B cell (primary cell): ENCODE results near the gene SH3TC1. TPM values are rescaled to one million over a fixed set of nuclear protein-coding genes. Genes with fewer than 3 reads are reported as not detected.

Source experiments
- ATAC-seq: fragments of 200-7000 bp; cut with Tn5 transposase; one replicate; pipeline ENCODE4 v1.10.0; 2021; ENCODE audit warnings: low read depth, mild to moderate bottlenecking, moderate number of reproducible peaks, moderate library complexity
- CTCF ChIA-PET: fragments of 350-600 bp; sonication (Branson Sonifier 250); formaldehyde crosslinking; loops from one replicate; lab custom pipeline; 2021; ENCODE audit warnings: antibody characterized with exemption, inconsistent platforms; lab: Charles Lee
- POLR2A ChIA-PET: fragments of 350-600 bp; sonication (Branson Sonifier 250); formaldehyde crosslinking; loops from one replicate; lab custom pipeline; 2021; ENCODE audit warnings: antibody characterized with exemption; lab: Charles Lee
- DNase-seq: peaks from one replicate; pipeline ENCODE4 v3.0.0; 2013
- H2AFZ ChIP-seq: 2 replicates; pipeline ENCODE4 v1.6.1; 2012; ENCODE audit warnings: mild to moderate bottlenecking, low read depth, low read length; ENCODE audit not compliant: insufficient read depth, poor library complexity, severe bottlenecking
- H3K27ac ChIP-seq, 2 donors: 1 replicate in 1 of 2; 2 replicates in 1 of 2; pipeline ENCODE4 v1.5.1; 2012 to 2013; ENCODE audit warnings: low read length in 2 of 2, mild to moderate bottlenecking in 2 of 2, moderate library complexity in 1 of 2
- H3K27me3 ChIP-seq, 4 experiments: fragments of 200-600 bp in 1 of 4; sonication (generic) in 1 of 4; replicated peaks in 1 of 4; 1 replicate in 2 of 4; 2 replicates in 2 of 4; pipeline versions ENCODE4 v1.6.1 to v1.7.0; 2013 to 2016; ENCODE audit warnings: low read length in 3 of 4, mild to moderate bottlenecking in 2 of 4, mixed read lengths in 1 of 4, moderate library complexity in 1 of 4; ENCODE audit not compliant: insufficient read depth in 4 of 4, control insufficient read depth in 3 of 4; ENCODE audit errors: control extremely low read depth in 1 of 4
- H3K36me3 ChIP-seq, 2 experiments: replicated peaks in 1 of 2; 1 replicate in 1 of 2; 2 replicates in 1 of 2; pipeline versions ENCODE4 v1.6.1 to v1.7.1; 2013; ENCODE audit warnings: low read length in 1 of 2; ENCODE audit not compliant: insufficient read depth in 2 of 2, control insufficient read depth in 1 of 2; ENCODE audit errors: control extremely low read depth in 1 of 2, extremely low read depth in 1 of 2
- H3K4me1 ChIP-seq, 2 donors: fragments of 200-600 bp in 1 of 2; sonication (generic) in 1 of 2; 1 replicate in 1 of 2; 2 replicates in 1 of 2; pipeline versions ENCODE4 v1.5.1 to v1.6.1; 2013 to 2017; ENCODE audit warnings: low read length in 2 of 2; ENCODE audit not compliant: control insufficient read depth in 2 of 2, insufficient read depth in 2 of 2
- H3K4me2 ChIP-seq: replicated peaks from 2 replicates; pipeline ENCODE3; 2012; ENCODE audit warnings: mild to moderate bottlenecking, low read depth, low read length; ENCODE audit not compliant: poor library complexity, severe bottlenecking
- H3K4me3 ChIP-seq, 5 experiments: fragments of 200-600 bp in 1 of 5; sonication (generic) in 1 of 5; 1 replicate in 3 of 5; 2 replicates in 2 of 5; pipeline versions ENCODE4 v1.5.1 to v1.7.0; 2011 to 2016; ENCODE audit warnings: low read length in 4 of 5, mild to moderate bottlenecking in 4 of 5, low read depth in 2 of 5, control low read depth in 1 of 5, moderate library complexity in 1 of 5; ENCODE audit not compliant: insufficient read depth in 1 of 5; ENCODE audit errors: control extremely low read depth in 1 of 5, extremely low read depth in 1 of 5
- H3K79me2 ChIP-seq: fragments of 200-600 bp; sonication (generic); one replicate; pipeline ENCODE4 v1.6.0; 2016; ENCODE audit warnings: low read length; ENCODE audit not compliant: control insufficient read depth, insufficient read depth
- H3K9ac ChIP-seq: fragments of 200-600 bp; sonication (generic); 2 replicates; pipeline ENCODE4 v1.6.1; 2017; ENCODE audit warnings: mild to moderate bottlenecking, low read length, moderate library complexity
- H3K9me3 ChIP-seq, 3 donors: one replicate each; pipeline versions ENCODE4 v1.6.1 to v1.7.1; 2013; ENCODE audit warnings: low read length in 2 of 3; ENCODE audit not compliant: control insufficient read depth in 2 of 3, insufficient read depth in 1 of 3; ENCODE audit errors: control extremely low read depth in 1 of 3
- H4K20me1 ChIP-seq: 2 replicates; pipeline ENCODE4 v1.6.0; 2012; ENCODE audit warnings: mild to moderate bottlenecking, low read length; ENCODE audit not compliant: insufficient read depth, control insufficient read depth, poor library complexity, severe bottlenecking
- H3K27ac Mint-ChIP-seq: one replicate; pipeline ENCODE4 v1.8.0; 2021; ENCODE audit warnings: mixed read lengths
- H3K27me3 Mint-ChIP-seq: one replicate; pipeline ENCODE4 v1.8.0; 2021; ENCODE audit warnings: mixed read lengths
- H3K4me1 Mint-ChIP-seq: one replicate; pipeline ENCODE4 v1.8.0; 2021; ENCODE audit warnings: mixed read lengths
- H3K4me3 Mint-ChIP-seq: one replicate; pipeline ENCODE4 v1.8.0; 2021; ENCODE audit warnings: mixed read lengths
- H3K9me3 Mint-ChIP-seq: one replicate; pipeline ENCODE4 v1.8.0; 2022; ENCODE audit warnings: mixed read lengths; ENCODE audit not compliant: insufficient read depth
- CTCF ChIP-seq: fragments of 200-600 bp; IDR thresholded peaks from one replicate; pipeline ENCODE4 v1.8.0; 2022; ENCODE audit warnings: antibody characterized with exemption, mild to moderate bottlenecking
- EZH2 ChIP-seq: IDR thresholded peaks from 2 replicates; pipeline ENCODE4 v1.6.1; 2012; ENCODE audit warnings: borderline replicate concordance, low read depth, mild to moderate bottlenecking, moderate library complexity, low read length; ENCODE audit not compliant: insufficient read depth, poor library complexity, severe bottlenecking
- WGBS: methylation state at CpG from one replicate; pipeline ENCODE4 v1.1.5; 2013; ENCODE audit warnings: missing lambda C conversion rate; ENCODE audit not compliant: insufficient coverage; 5-methylcytosine and 5-hydroxymethylcytosine counted together
- intact Hi-C: fragments of 100-400 bp; cut with micrococcal nuclease; formaldehyde crosslinking; loops from one replicate; pipeline ENCODE4 v1.10.0; 2022
- polyA plus RNA-seq: library from polyadenylated mRNA; depleted of rRNA; stranded (reverse); fragments of >200 nt; gene quantifications from 2 replicates; pipeline ENCODE4 v1.2.3, GENCODE V29; 2012
- total RNA-seq, 2 donors: library from RNA; stranded (reverse); fragments of 120-200 nt in 1 of 2; gene quantifications; 1 replicate in 1 of 2; 2 replicates in 1 of 2; pipeline versions ENCODE4 v1.2.3 to v1.2.4, GENCODE V29; 2013 to 2022

SH3TC1 gene
- total and polyA plus RNA-seq, 2 donors (not counting 1 experiment from before 2014, with no cell fraction given) = 63.8 to 388 TPM

- no peak for TF ChIP-seq EZH2
- H3K4me3 Mint-ChIP-seq = peak overlapping the region; percentile 11
Measured at GRCh38 chr4:8230891-8231290, 31.8 kb downstream of the SH3TC1 start.

GRCh38 chr4:8231551-8232049 is 32.5 kb downstream of the SH3TC1 start:
- TF ChIP-seq CTCF (no peak), EZH2 (no peak)
- Histone ChIP-seq H3K27ac (no peak overlapping the region), H3K9me3 (no peaks in the 10 kb centered on the region), H4K20me1 (peaks cover 93% of the 10 kb centered on the region), H3K79me2 (peaks cover 40% of the 10 kb centered on the region), H3K27me3 (no peaks in the 10 kb centered on the region), H3K36me3 (peaks cover 13 to 69% of the 10 kb centered on the region in 2 experiments), H3K4me3 (no peak overlapping the region), H3K4me1 (peaks cover 17 to 54% of the 10 kb centered on the region in 2 donors), H2AFZ (no peak overlapping the region), H3K4me2 (no peak overlapping the region), H3K9ac (no peak overlapping the region)
- CTCF ChIA-PET = interaction anchor here (0.6 to 3.7 kb wide), 5 partner anchors 17 to 56 kb away, joined by 3 to 20 read pairs (median 3); partner anchors contain the start of gene SH3TC1
- Mint-ChIP-seq H3K9me3 (no peaks in the 10 kb centered on the region), H3K4me1 (peaks cover 34% of the 10 kb centered on the region), H3K4me3 (no peak overlapping the region), H3K27me3 (no peaks in the 10 kb centered on the region), H3K27ac (no peak overlapping the region)
- intact Hi-C loops = no loop called here
- WGBS = 77% methylated on average over 21 of the region's 21 CpGs
- DNase-seq (no peak), ATAC-seq (no peak)
- POLR2A ChIA-PET = interaction anchor here (0.7 kb wide), 1 partner anchor 33 kb away, joined by 3 read pairs; no protein-coding TSS in a partner anchor

More at GRCh38 chr4:8230891-8231290, 31.8 kb downstream of the SH3TC1 start:
- H3K9ac ChIP-seq = no peak overlapping the region
- Mint-ChIP-seq H3K27me3 (no peaks in the 10 kb centered on the region), H3K9me3 (no peaks in the 10 kb centered on the region), H3K4me1 (peaks cover 37% of the 10 kb centered on the region), H3K27ac (peak overlapping the region; percentile 43)
- H3K79me2 ChIP-seq = peaks cover 38% of the 10 kb centered on the region
- no peak for ATAC-seq
- H3K27ac ChIP-seq = no peak overlapping the region
- H2AFZ ChIP-seq = no peak overlapping the region
- ChIA-PET CTCF (interaction anchor here (1.2 to 5.5 kb wide), 4 partner anchors 12 to 38 kb away, joined by 3 to 35 read pairs (median 14); partner anchors contain the start of gene SH3TC1), POLR2A (no interaction called here)
- no peaks in the 10 kb centered on the region for H3K9me3 ChIP-seq
- intact Hi-C loops = no loop called here
- H3K4me2 ChIP-seq = no peak overlapping the region
- peaks cover 91% of the 10 kb centered on the region for H4K20me1 ChIP-seq
- no peak overlapping the region for H3K4me3 ChIP-seq
- peaks cover 17 to 54% of the 10 kb centered on the region in 2 donors for H3K4me1 ChIP-seq
- 92% methylated on average over 6 of the region's 10 CpGs for WGBS
- H3K27me3 ChIP-seq = no peaks in the 10 kb centered on the region
- no peak for DNase-seq
- H3K36me3 ChIP-seq = peaks cover 14 to 69% of the 10 kb centered on the region in 2 experiments
